SK-N-SH (cell line): ENCODE measurements around the gene CHD2. TPM values are rescaled to one million over a fixed set of nuclear protein-coding genes. Genes with fewer than 3 reads are reported as not detected.

Experiments used
- CTCF ChIA-PET: fragments of 300-600, 350-600 bp; formaldehyde crosslinking; extraction: SDS; loops from one replicate; lab custom pipeline; 2021; lab: Yijun Ruan, JAX
- POLR2A ChIA-PET: fragments of 350-600 bp; sonication (Branson Sonifier 250); formaldehyde crosslinking; extraction: SDS; loops from one replicate; lab custom pipeline; 2020; ENCODE audit warnings: antibody characterized with exemption, inconsistent platforms; lab: Yijun Ruan, JAX
- DNase-seq: peaks from one replicate; pipeline ENCODE4 v3.0.0; 2012
- H2AFZ ChIP-seq: fragments of 200-600 bp; sonication (generic); 2 replicates; pipeline ENCODE4 v1.8.1; 2016; ENCODE audit warnings: antibody characterized with exemption, mild to moderate bottlenecking, low read depth
- H3F3A ChIP-seq: fragments of 200-600 bp; sonication (generic); replicated peaks from 2 replicates; pipeline ENCODE3; 2016; ENCODE audit warnings: antibody characterized with exemption, mild to moderate bottlenecking; ENCODE audit not compliant: insufficient read depth
- H3K27ac ChIP-seq, 2 experiments: fragments of 200-500 bp in 1 of 2; fragments of 200-600 bp in 1 of 2; sonication (Bioruptor generic) in 1 of 2; sonication (generic), shearing (Covaris generic) in 1 of 2; 2 replicates each; pipeline versions ENCODE4 v1.5.1 to v1.6.1; 2014 to 2016; ENCODE audit warnings: low read depth in 2 of 2, inconsistent platforms in 1 of 2, low read length in 1 of 2, mild to moderate bottlenecking in 1 of 2, mixed read lengths in 1 of 2
- H3K27me3 ChIP-seq: fragments of 200-600 bp; sonication (generic), shearing (Covaris generic); 2 replicates; pipeline ENCODE4 v1.6.1; 2016; ENCODE audit warnings: mixed run types; ENCODE audit not compliant: insufficient read depth
- H3K36me3 ChIP-seq, 2 experiments: fragments of 200-500 bp in 1 of 2; fragments of 200-600 bp in 1 of 2; sonication (Bioruptor generic) in 1 of 2; sonication (generic) in 1 of 2; replicated peaks in 1 of 2; 2 replicates each; pipeline versions ENCODE3 to v1.5.1; 2014 to 2016; ENCODE audit warnings: low read length in 1 of 2, mild to moderate bottlenecking in 1 of 2; ENCODE audit not compliant: insufficient read depth in 2 of 2, control insufficient read depth in 1 of 2
- H3K4me1 ChIP-seq, 2 experiments: fragments of 200-500 bp in 1 of 2; fragments of 200-600 bp in 1 of 2; sonication (Bioruptor generic) in 1 of 2; sonication (generic), shearing (Covaris generic) in 1 of 2; 2 replicates each; pipeline versions ENCODE4 v1.5.1 to v1.6.1; 2014 to 2016; ENCODE audit warnings: low read depth in 1 of 2, low read length in 1 of 2, mixed run types in 1 of 2; ENCODE audit not compliant: insufficient read depth in 2 of 2, control insufficient read depth in 1 of 2
- H3K4me2 ChIP-seq: fragments of 200-600 bp; sonication (generic), shearing (Covaris generic); 2 replicates; pipeline ENCODE4 v1.6.1; 2017; ENCODE audit warnings: mixed run types
- H3K4me3 ChIP-seq, 2 experiments: fragments of 200-500 bp in 1 of 2; fragments of 200-600 bp in 1 of 2; sonication (Bioruptor generic) in 1 of 2; sonication (generic), shearing (Covaris generic) in 1 of 2; 2 replicates each; pipeline versions ENCODE4 v1.5.1 to v1.8.1; 2014 to 2016; ENCODE audit warnings: low read depth in 2 of 2, inconsistent platforms in 1 of 2, low read length in 1 of 2, mild to moderate bottlenecking in 1 of 2, mixed read lengths in 1 of 2, moderate library complexity in 1 of 2
- H3K79me2 ChIP-seq: fragments of 200-600 bp; sonication (generic); 2 replicates; pipeline ENCODE4 v1.8.1; 2017; ENCODE audit warnings: mild to moderate bottlenecking; ENCODE audit not compliant: insufficient read depth
- H3K9ac ChIP-seq: fragments of 200-600 bp; sonication (generic); 2 replicates; pipeline ENCODE4 v1.6.1; 2017; ENCODE audit warnings: mixed run types
- H3K9me2 ChIP-seq: fragments of 200-600 bp; sonication (generic); 2 replicates; pipeline ENCODE4 v1.6.1; 2017; ENCODE audit warnings: mixed run types
- H3K9me3 ChIP-seq: fragments of 200-600 bp; sonication (generic); 2 replicates; pipeline ENCODE4 v1.6.1; 2017; ENCODE audit warnings: mixed run types, mild to moderate bottlenecking, moderate library complexity
- H4K20me1 ChIP-seq: fragments of 200-600 bp; sonication (generic); 2 replicates; pipeline ENCODE4 v1.6.1; 2017; ENCODE audit warnings: mild to moderate bottlenecking, mixed run types; ENCODE audit not compliant: insufficient read depth
- CHD2 ChIP-seq: fragments of 150-350 bp; IDR thresholded peaks from 2 replicates; pipeline ENCODE4 v1.6.1; 2018; ENCODE audit warnings: low read length; ENCODE audit not compliant: partially characterized antibody
- EP300 ChIP-seq, 2 experiments: IDR thresholded peaks; 2 replicates each; pipeline versions ENCODE4 v1.4.0 to v1.6.1; 2012; ENCODE audit warnings: borderline replicate concordance in 1 of 2, low read depth in 1 of 2, low read length in 1 of 2
- EZH2phosphoT487 ChIP-seq: fragments of 200-600 bp; sonication (generic); IDR thresholded peaks from 2 replicates; pipeline ENCODE4 v1.6.1; 2017; ENCODE audit warnings: low read depth, mixed run types, mild to moderate bottlenecking, antibody characterized with exemption, moderate library complexity, borderline replicate concordance
- FOSL2 ChIP-seq: IDR thresholded peaks from 2 replicates; pipeline ENCODE4 v1.4.0; 2012; ENCODE audit warnings: low read depth, mild to moderate bottlenecking, moderate library complexity, borderline replicate concordance
- FOXM1 ChIP-seq: IDR thresholded peaks from 2 replicates; pipeline ENCODE4 v1.4.0; 2012; ENCODE audit warnings: low read depth, mild to moderate bottlenecking
- GABPA ChIP-seq: IDR thresholded peaks from 2 replicates; pipeline ENCODE4 v1.4.0; 2012; ENCODE audit warnings: low read depth, mild to moderate bottlenecking
- JUND ChIP-seq: IDR thresholded peaks from 2 replicates; pipeline ENCODE4 v1.4.0; 2012
- NRF1 ChIP-seq: IDR thresholded peaks from 2 replicates; pipeline ENCODE4 v1.6.1; 2012; ENCODE audit warnings: low read depth, mild to moderate bottlenecking, low read length
- PBX3 ChIP-seq: IDR thresholded peaks from 2 replicates; pipeline ENCODE4; 2012
- POLR2AphosphoS5 ChIP-seq: IDR thresholded peaks from 2 replicates; pipeline ENCODE4 v1.6.1; 2012; ENCODE audit warnings: low read depth, low read length
- RAD21 ChIP-seq: IDR thresholded peaks from 2 replicates; pipeline ENCODE4 v1.6.1; 2012; ENCODE audit warnings: mild to moderate bottlenecking, low read length
- SMC3 ChIP-seq: IDR thresholded peaks from 2 replicates; pipeline ENCODE4 v1.6.1; 2012; ENCODE audit warnings: low read depth, low read length, improper control_type of control experiment
- TEAD4 ChIP-seq: IDR thresholded peaks from 2 replicates; pipeline ENCODE4 v1.4.0; 2012; ENCODE audit warnings: mild to moderate bottlenecking, borderline replicate concordance; ENCODE audit not compliant: insufficient read depth
- YY1 ChIP-seq: IDR thresholded peaks from 2 replicates; pipeline ENCODE4 v1.4.0; 2012; ENCODE audit warnings: low read depth, mild to moderate bottlenecking
- WGBS: methylation state at CpG from one replicate; pipeline ENCODE4 v1.1.6; 2017; ENCODE audit warnings: low lambda C conversion rate; 5-methylcytosine and 5-hydroxymethylcytosine counted together
- polyA plus RNA-seq, 3 experiments: library from polyadenylated mRNA; depleted of rRNA; stranded (reverse); fragments of >200 nt; gene quantifications; 2 replicates each; pipeline ENCODE4 v1.2.3, GENCODE V29; 2012
- TF ChIP-seq, protein P1 (sequence below): IDR thresholded peaks from 2 replicates; pipeline ENCODE4 v1.4.0; 2012; ENCODE audit warnings: low read depth, borderline replicate concordance

Gene CHD2
- polyA plus RNA-seq, 1 of the 3 experiments (the other 2 are of a cell fraction), result 25.3 TPM

- TF ChIP-seq YY1, result no peak
- TF ChIP-seq EZH2phosphoT487, result no peak
- no peak for TF ChIP-seq SMC3
- H3K36me3 ChIP-seq, result peaks cover 91 to 93% of the 10 kb centered on the region in 2 experiments
- no peak overlapping the region for H3K4me2 ChIP-seq
- no peaks in the 10 kb centered on the region for H3K9me3 ChIP-seq
- no peak overlapping the region for H3K27ac ChIP-seq
- H3K9ac ChIP-seq, result no peak overlapping the region
- POLR2A ChIA-PET, result interaction anchor here (1.0 kb wide), 1 partner anchor 10 kb away, joined by 4 read pairs; no protein-coding TSS in a partner anchor
- H3K9me2 ChIP-seq, result no peaks in the 10 kb centered on the region
- 99% methylated on average over 10 of the region's 10 CpGs for WGBS
- CTCF ChIA-PET, result interaction anchor here (0.9 to 2.6 kb wide), 3 partner anchors 10 to 1100 kb away, joined by 3 to 16 read pairs (median 9); no protein-coding TSS in a partner anchor
- H3K27me3 ChIP-seq, result no peaks in the 10 kb centered on the region
- H3K4me3 ChIP-seq, result no peak overlapping the region
- DNase-seq, result no peak
- peaks cover 9% of the 10 kb centered on the region for H3F3A ChIP-seq
- H2AFZ ChIP-seq, result no peak overlapping the region
- H4K20me1 ChIP-seq, result peaks cover 34% of the 10 kb centered on the region
- H3K4me1 ChIP-seq, result no peaks in the 10 kb centered on the region
- H3K79me2 ChIP-seq, result peaks cover 29% of the 10 kb centered on the region
These were observed 119.8 kb downstream of the CHD2 start for GRCh38 chr15:93019971-93020370.

- no peak overlapping the region for H3K4me3 ChIP-seq
- TF ChIP-seq, protein P1, sequence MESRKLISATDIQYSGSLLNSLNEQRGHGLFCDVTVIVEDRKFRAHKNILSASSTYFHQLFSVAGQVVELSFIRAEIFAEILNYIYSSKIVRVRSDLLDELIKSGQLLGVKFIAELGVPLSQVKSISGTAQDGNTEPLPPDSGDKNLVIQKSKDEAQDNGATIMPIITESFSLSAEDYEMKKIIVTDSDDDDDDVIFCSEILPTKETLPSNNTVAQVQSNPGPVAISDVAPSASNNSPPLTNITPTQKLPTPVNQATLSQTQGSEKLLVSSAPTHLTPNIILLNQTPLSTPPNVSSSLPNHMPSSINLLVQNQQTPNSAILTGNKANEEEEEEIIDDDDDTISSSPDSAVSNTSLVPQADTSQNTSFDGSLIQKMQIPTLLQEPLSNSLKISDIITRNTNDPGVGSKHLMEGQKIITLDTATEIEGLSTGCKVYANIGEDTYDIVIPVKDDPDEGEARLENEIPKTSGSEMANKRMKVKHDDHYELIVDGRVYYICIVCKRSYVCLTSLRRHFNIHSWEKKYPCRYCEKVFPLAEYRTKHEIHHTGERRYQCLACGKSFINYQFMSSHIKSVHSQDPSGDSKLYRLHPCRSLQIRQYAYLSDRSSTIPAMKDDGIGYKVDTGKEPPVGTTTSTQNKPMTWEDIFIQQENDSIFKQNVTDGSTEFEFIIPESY, result no peak
- TF ChIP-seq JUND (no peak), PBX3 (no peak), NRF1 (no peak), POLR2AphosphoS5 (no peak), RAD21 (no peak), GABPA (no peak), EP300 (IDR thresholded peaks at IDR 0.05; ENCODE audit: borderline replicate concordance in 1 of 2, low read depth in 1 of 2, low read length in 1 of 2) (no peak), FOSL2 (no peak), CHD2 (no peak), TEAD4 (no peak), FOXM1 (no peak)
- H3K36me3 ChIP-seq, result peaks cover 91 to 93% of the 10 kb centered on the region in 2 experiments
- H3F3A ChIP-seq, result peaks cover 11% of the 10 kb centered on the region
- H3K79me2 ChIP-seq, result peaks cover 29% of the 10 kb centered on the region
- 98% methylated on average over 3 of the region's 3 CpGs for WGBS
- H3K9me2 ChIP-seq, result no peaks in the 10 kb centered on the region
- H4K20me1 ChIP-seq, result peaks cover 35% of the 10 kb centered on the region
- H3K27ac ChIP-seq, result no peak overlapping the region
- H2AFZ ChIP-seq, result no peak overlapping the region
- no peaks in the 10 kb centered on the region for H3K4me1 ChIP-seq
- H3K9ac ChIP-seq, result no peak overlapping the region
- no peak for DNase-seq
- no peak overlapping the region for H3K4me2 ChIP-seq
- ChIA-PET CTCF (interaction anchor here (1.3 to 2.6 kb wide), 3 partner anchors 9 to 1098 kb away, joined by 3 to 16 read pairs (median 9); no protein-coding TSS in a partner anchor), POLR2A (interaction anchor here (1.0 kb wide), 1 partner anchor 9 kb away, joined by 4 read pairs; no protein-coding TSS in a partner anchor)
- no peaks in the 10 kb centered on the region for H3K9me3 ChIP-seq
- H3K27me3 ChIP-seq, result no peaks in the 10 kb centered on the region
These were observed 121.0 kb downstream of the CHD2 start for GRCh38 chr15:93020976-93021772.
